T-helper 2 cell treated with Interferon-gamma antibody and Interleukin-4, amounts not matched to agents 100 ng/mL and 5 ng/mL, for 36 hours (primary cell): Measurements from ENCODE around the gene SESN1. TPM values are rescaled to one million over a fixed set of nuclear protein-coding genes. Genes with fewer than 3 reads are reported as not detected.

Experiments used
- intact Hi-C: fragments of 100-400 bp; cut with micrococcal nuclease; formaldehyde crosslinking; loops from one replicate; pipeline ENCODE4 v1.15.1; 2023
- total RNA-seq: library from RNA; stranded (reverse); gene quantifications from 2 replicates; pipeline ENCODE4 v1.2.3, GENCODE V29; 2022

SESN1 gene
- total RNA-seq, 1 donor from 2014 or later = 14.4 TPM

DNA sequence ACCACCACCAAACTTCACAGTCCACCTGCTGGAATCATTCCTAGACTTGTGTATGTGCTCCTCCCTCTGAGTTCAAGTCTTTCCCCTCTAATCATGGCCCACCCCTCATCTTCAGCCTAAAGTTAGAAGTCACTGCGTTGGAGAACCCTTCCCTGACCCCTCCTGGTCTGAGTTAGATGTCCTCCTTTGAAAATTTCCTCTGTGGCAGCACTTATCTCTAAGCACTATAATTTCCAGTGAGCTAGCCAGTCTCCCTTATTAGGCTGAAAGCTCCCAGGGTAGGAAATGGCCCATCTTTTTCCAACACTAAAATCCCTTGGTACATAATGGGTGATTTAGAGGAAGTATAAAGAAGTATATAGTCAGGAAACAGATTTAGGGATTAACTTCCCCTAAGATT lies 63.2 kb downstream of the SESN1 start:
- intact Hi-C loops = no loop called here

DNA sequence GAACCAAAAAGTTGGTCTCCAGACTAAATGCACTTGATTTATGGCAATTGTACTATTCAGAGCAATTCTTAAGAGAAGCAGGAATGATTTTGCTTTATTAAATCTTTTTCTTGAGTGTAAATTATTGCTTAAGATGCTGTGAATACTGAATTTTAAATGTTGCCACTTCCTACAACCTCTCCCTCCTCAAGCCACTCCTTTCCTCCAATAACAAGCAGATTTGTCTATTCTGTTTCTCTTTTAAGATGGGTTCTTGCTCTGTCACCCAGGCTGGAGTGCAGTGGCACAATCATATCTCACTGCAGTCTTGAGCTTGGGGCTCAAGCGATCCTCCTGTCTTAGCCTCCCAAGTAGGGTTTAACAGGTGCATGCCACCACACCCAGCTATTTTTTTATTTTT lies 65.3 kb downstream of the SESN1 start:
- intact Hi-C loops = no loop called here

DNA sequence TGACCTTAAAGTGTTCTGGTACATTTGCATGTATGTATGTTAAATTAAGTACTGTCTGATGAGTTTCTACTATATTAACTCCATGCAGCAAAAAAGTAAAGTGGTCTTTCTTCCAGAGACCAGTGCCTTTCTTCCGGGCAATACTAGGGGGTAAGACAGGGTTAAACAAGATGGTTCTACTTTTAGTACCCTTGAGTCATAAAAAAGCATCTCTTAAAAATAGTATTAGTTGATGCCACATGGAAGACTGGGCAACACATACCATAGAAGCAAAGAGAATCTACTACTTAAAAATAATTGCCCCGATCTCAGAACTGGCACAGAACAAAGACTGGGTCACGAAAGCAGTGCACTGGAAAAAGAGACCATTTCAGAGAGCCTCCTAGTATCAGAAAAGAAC lies 66.2 kb downstream of the SESN1 start:
- intact Hi-C loops = no loop called here

DNA sequence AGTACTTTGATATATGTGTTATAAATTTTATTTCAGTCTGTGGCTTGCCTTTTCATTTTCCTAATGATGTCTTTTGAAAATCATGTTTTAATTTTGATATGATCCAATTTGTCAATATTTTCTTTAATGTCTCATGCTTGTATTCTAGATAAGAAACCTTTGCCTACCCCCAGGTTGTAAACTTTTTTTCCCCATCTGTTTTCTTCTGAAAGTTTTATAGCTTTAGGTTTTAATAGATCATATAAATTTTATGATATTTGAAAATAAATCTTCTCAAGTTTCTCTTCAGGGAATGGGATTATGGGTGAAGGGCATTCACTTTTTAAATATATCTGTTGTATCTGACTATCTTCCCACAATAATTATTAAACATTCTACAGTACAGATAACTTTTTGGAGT lies 66.7 kb downstream of the SESN1 start:
- intact Hi-C loops = no loop called here

DNA sequence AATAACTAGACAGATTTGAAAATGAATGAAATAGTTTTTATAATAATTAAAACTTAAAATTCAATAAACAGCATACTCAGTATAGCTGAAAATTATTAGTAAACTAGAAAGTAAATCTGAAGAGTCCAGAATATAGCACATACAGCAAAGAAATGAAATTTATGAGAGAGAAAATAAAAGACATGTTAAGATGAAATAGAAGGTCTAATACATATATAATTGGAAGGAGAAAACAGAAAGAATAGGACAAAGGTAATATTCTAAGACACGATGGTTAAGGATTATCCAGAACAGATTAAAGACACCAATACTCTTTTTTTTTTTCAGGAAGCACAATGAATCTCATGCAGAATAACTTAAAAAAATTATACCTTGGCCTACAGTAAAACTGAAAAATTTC lies 69.0 kb downstream of the SESN1 start:
- intact Hi-C loops = no loop called here

DNA sequence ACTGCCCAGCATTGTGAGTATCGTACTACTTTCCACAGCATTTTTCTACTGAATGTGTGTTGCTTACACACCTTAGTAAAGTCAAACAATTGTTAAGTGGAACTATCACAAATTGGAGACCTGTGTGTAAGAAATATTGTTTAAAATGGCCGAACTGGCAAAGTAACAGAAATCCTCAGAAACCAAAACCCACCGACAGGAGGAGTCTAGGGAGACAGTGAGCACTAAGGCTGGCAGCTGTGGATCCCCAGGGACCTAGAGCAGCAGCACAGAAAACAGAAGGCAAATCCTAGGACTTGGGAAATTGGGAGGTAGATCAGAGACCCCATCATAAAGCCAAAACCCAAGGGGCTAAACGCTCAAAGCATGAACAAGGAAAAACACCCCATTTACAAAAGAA lies 69.9 kb downstream of the SESN1 start:
- intact Hi-C loops = no loop called here

DNA sequence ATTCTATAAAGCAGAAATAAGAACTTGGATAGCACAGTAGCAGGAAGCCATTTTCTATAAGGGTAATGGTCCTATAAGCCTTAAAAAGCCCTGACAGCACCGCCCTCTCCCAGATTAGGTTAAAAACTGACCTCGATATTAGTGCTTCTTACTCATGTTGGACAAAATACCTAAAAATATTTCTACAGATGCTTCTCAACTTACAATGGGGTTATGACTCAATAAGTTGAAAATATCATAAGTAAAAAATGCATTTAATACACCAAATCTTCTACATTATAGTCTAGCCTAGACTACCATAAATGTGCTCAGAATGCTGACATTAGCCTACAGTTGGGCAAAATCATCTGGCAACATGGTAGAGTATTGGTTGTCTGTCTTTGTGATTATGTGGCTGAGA lies 70.3 kb downstream of the SESN1 start:
- intact Hi-C loops = no loop called here

DNA sequence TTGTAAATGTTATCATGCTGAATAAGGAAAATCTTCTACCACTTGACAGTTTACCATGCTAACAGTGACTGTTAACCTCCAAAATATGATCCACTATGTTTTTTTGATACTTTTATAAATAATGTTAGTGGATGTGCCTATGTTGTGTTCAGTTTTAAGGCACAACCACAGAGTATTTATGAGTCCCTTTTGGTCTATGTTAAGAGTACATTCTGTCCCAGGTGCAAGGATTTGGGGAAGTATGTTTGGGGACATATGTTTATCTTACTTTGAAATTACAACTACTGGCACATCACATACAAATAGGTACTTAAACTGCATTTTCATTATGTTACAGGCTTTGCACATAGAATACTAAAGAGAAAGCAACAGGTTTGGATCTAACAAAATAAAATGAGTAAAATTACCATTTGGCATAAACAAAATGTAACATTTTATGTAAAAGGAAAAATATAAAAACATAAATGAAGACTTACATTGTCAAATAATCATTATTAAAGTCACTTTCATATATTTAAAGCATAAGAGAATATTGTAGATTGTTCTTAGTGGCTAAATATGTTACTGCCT lies 71.2 kb downstream of the SESN1 start:
- intact Hi-C loops = no loop called here

DNA sequence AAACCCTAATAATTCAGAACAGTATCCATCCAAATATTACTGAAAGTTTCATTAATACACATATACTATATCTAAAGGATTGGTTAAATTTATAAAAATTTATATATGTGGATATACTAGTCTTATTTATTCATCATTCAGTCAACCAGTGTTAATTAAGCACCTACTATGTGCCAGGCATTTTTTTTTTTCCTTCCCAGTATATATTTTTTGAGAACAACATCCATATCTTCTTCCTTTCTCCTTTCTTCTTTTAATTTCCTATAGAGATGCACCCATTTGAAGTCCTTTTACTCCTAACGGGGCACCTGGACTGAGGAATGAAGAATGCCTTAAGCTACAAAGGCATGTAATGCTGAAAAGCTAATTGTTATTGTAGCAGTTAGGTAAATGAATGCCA lies 72.8 kb downstream of the SESN1 start:
- intact Hi-C loops = no loop called here

DNA sequence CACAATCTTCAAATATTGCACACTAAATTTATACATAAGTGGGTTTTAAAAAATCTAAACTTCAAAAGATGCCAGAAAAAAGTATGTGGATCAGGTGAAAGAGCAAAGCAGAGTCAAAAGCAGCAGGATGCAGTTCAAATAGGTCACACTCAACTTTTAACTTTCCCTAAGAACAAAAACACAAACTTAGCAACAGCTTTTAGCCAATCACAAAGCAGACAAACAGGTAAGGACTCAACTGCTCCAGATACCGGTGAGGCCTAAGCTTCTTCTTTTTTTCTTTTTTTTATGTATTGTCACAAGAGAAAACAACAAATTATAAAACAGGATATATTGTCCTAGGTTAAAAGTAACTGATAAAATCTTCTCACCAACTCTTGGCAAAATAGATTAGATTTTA lies 74.7 kb downstream of the SESN1 start:
- intact Hi-C loops = no loop called here

DNA sequence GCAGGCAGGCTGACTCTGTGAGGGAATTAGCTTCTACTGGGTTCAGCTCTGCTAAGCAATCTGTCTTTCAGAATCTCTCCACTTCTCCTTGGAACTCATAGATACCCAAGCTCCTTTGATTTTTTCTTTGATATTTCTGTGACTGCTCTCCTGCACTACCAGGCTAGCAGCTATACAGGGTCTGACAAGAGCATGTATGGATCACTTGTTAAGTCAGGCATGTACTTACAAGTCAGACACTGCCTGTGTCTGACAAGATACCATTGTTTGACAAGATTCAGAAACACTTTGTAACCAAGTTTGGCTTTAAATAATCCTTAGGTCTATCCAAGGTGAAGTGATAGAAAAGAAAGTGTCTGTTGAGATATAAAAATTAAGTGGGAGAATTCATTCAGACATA lies 79.5 kb downstream of the SESN1 start:
- intact Hi-C loops = no loop called here

DNA sequence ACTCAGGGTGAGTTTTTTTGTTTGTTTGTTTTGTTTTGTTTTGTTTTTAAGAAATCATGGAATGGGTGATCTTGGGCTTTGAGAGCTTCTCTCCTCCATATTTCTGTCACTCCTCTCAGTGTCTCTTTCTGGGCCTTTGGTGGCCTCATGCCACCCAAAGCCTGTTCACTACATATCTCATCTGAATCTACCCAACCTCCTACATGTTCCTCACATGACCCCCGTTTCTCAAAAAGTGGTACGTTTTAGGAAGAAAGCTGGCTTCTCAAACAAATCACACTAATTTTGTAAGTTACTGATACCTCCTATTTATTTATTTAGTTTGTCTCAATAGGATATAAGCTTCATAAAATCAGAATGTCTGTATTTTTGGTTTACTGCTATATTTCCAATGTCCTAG lies 80.0 kb downstream of the SESN1 start:
- intact Hi-C loops = no loop called here

DNA sequence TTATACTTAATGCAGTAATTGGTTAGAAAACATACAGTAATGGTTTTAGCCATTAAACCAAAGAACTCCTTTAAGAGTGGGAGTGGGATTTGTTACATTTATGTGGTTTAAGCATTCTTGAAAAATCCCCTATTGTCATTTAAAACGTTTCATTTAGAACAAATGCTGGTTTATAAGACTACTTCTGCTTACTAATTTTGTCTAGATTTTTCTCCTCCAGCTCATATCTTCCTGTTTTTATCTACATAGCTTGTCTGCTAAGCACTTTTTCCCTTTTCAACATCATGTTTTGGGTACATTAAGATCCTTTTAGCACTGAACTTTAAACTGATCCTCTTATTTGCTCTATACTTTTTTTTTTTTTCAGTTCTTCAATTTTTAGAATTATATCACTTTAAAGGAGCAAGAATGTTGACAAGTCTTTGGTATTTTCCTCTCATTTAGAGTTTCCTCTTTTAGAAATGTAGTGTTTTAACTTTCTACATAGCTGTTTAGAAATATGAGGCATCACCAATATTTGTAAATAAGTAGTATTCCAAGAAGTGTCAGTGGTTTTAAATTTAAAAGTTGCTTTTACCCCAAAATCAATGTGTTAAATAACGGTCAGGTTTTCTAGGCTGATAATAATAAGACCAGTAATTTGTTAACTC lies 80.9 kb downstream of the SESN1 start:
- intact Hi-C loops = no loop called here

DNA sequence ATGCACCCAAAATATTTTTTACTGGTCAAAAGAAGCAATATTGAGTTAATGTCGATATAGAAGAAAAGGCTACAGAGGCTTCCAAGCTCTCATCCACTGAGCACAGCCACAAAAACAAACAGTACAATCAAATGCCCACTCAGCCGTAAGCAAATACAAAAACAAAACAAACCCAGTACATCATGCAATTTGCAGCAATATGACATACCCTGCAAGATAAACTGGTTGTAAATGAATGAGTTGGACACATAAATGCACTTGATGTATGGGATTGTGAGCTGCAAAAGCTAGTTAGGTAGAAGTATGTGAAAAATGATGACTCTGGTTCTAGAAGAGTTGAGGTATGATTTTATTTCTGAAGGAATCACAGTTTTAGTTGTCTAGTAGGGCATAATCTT lies 83.9 kb downstream of the SESN1 start:
- intact Hi-C loops = no loop called here

DNA sequence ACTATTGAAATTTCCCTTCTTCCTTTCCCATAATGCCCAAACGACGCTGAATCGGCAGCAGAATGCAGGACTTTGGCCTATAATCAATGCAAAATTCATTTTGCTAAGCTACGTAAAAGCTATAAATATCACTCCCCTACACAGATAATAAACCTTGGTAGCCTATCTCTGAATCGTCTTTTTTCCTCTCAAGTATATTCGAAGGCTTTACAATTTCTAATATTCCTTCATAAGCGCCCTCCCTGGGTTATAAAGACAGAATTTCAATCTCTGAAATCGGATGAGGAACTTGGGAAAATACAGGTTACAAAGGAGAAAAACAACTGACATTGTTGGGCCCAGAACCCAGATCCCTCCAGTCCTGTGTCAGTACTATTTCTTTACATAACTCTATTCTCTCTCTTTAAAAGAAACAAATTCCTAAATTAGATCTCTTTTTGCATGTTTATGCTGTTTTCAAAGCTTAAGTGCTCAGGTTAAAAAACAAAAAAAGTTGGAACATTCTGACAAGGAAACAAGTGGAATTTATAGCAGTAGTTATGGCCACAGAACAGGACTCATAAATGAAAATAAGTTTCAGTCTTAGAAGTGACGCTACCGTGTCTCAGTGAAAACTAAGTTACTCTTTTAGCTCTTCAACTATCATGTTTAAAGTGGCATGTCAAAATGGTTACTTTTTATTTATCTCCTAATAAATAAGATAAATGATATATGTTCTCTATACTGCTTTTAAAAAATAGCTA lies 84.5 kb downstream of the SESN1 start:
- intact Hi-C loops = loop anchor here (1.0 to 10.0 kb wide), 7 partner anchors 62 to 1053 kb away; partner anchors contain the start of genes CD164, CEP57L1 and SEC63

DNA sequence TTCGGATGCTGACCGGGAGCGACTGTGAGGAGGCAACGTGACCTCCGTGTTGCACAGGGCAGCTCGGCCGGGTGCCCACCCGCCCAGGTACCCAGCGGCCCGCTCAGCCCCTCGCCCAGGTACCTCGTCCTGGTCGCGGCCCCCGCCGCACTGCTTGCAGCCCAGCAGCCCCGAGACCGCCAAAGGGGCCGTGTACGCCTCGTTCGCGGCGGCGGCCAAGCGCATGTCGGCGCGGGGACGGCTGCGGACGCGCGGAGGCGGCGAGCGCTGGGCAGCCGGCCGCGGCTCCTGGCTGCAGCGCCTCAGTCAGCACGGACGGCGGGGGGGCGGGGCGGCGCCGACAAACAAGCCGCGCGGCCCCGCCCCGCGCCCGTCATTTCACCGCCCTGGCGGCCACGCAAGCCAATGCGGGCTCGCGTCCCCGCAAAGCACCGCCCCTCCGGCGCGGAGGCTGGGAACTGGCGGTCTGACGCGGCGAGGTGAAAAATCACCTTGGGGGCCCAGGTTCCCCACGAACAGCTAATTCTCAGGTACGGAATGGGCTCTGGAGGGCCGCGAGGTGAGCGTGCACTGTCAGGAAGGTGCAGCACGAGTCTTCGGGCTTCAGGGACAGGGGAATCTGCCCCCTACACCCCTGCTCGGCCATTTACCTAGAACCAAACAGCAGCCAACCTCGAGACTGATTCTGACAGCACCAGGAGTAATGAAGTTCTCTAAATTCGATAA lies 85.2 kb downstream of the SESN1 start:
- intact Hi-C loops = loop anchor here (1.0 to 10.0 kb wide), 7 partner anchors 63 to 1052 kb away; partner anchors contain the start of genes CD164, CEP57L1 and SEC63

DNA sequence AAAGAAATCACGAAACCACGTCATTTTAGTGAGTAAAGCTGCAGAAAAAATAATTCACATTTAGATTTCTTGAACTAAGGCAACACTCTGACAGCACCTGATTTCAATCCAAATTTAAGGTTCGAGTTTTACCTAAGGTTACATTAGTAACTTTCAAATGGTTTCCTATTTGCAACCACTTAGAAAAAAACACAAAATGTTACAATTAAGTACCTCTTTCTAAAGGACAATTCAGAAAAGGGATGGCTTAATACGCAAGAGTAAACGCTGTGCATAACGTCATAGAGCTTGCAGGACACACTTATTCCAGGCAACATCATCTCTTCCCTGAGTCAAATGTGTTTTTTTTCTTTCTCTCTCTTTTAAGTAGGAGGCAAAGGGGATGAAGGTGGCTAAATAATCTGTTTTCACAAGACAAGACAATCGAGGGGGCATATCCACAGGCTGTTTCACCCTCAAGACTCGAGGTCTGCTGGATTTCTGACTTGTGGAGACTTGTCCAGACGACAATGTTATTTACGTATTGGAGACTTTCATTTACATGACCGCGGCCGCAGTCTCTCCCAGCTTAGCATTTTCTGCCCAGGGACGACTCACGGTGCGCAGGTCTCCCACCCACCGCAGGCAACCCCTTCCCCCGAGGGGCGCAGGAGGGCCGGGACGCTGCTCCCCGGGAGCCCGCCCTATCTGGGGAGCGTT lies 86.0 kb downstream of the SESN1 start:
- intact Hi-C loops = loop anchor here (1.0 to 10.0 kb wide), 7 partner anchors 64 to 1051 kb away; partner anchors contain the start of genes CD164, CEP57L1 and SEC63

DNA sequence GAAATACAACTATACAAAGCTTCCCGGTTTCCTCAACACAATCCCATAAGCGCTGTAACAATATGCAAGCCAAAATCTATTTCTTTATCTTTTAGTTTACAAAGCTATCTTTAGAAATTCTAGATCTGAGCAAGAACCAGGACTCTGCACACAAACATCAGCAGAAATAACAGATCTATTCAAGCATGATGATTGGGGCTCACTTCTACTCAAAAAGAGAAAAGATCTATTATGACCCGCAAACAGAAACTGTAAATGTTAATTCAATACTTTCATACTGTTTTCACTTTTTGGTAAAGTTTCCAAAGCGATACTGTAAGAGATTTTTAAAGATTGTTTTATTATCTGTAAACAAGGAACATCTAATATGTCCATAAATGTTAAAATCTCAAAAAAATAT lies 86.6 kb downstream of the SESN1 start:
- intact Hi-C loops = loop anchor here (2.0 to 10.0 kb wide), 5 partner anchors 64 to 1051 kb away; partner anchors contain the start of genes CD164 and SEC63

DNA sequence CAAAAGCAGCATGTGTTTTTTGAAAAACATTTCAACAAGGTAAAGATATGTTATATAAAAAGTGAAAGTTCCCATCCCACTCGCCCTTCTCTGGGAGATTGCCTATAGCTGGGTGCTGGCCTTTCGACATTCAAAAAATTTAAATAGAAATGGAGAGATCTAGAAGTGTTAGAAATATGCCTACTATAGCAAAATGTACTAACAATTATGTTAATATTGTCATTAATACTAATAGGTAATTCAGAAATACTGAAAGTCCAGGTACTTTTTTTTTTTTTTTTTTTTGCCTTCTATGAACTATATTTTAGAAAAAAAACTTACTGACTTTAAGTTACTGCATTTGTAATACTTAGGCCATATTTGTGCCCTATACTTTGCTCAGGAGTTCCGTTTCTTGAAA lies 87.1 kb downstream of the SESN1 start:
- intact Hi-C loops = loop anchor here (5.0 to 10.0 kb wide), 3 partner anchors 65 to 1050 kb away; partner anchors contain the start of gene SEC63

DNA sequence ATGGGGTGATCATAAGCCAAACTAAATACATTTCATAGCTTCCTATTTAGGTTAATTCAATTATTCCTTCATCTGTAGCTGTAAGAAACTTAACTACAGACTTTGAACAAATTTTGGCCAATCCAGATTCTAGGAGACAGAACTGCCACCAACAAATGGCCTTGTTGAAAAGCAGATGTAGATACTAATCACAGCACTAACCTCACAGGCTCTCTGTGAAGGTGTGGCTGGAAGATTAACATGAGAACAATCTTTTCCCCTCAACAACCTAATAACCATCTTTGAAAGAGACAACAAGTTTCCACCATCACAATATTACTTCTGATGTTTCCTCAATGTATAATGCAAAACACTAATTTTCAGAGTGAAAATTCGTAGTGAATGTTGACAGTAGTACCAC lies 87.8 kb downstream of the SESN1 start:
- intact Hi-C loops = loop anchor here (5.0 to 10.0 kb wide), 3 partner anchors 65 to 1050 kb away; partner anchors contain the start of gene SEC63

DNA sequence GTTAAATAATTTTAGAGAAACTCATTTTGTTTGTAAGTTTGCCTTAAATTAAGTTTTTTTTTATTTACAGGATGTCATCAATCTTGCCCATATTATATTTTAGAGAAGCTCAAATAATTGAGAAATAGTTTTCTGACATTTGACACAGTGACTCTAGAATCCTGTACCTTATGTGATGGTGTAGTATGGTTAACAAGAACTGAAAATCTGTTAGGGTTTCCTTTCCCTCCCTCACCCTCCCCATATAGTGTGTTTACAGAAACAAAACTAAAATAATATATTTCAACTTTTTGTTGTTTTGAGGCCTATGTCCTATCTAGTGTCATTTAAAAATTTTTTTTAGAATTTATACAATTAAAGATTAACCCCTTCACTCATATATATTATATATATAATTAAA lies 91.8 kb downstream of the SESN1 start:
- intact Hi-C loops = loop anchor here (10.0 kb wide), 1 partner anchor 108 kb away; no protein-coding TSS in a partner anchor
